HL-60 (cell line): Measurements from ENCODE around the gene SMCO2.

Experiments used
- CTCF ChIP-seq: IDR thresholded peaks from one replicate; pipeline ENCODE4 v1.5.1; 2011; ENCODE audit warnings: low read length, control low read depth, inconsistent platforms; ENCODE audit not compliant: insufficient read depth
- POLR2AphosphoS5 ChIP-seq: IDR thresholded peaks from 2 replicates; pipeline ENCODE4 v1.6.1; 2012; ENCODE audit warnings: low read depth
- TF ChIP-seq, protein P1 (sequence below): IDR thresholded peaks from 2 replicates; pipeline ENCODE4 v1.6.1; 2012; ENCODE audit warnings: low read depth; ENCODE audit not compliant: insufficient replicate concordance

GRCh38 chr12:27508736-27509431 lies 62.3 kb downstream of the SMCO2 start:
- TF ChIP-seq, protein P1, sequence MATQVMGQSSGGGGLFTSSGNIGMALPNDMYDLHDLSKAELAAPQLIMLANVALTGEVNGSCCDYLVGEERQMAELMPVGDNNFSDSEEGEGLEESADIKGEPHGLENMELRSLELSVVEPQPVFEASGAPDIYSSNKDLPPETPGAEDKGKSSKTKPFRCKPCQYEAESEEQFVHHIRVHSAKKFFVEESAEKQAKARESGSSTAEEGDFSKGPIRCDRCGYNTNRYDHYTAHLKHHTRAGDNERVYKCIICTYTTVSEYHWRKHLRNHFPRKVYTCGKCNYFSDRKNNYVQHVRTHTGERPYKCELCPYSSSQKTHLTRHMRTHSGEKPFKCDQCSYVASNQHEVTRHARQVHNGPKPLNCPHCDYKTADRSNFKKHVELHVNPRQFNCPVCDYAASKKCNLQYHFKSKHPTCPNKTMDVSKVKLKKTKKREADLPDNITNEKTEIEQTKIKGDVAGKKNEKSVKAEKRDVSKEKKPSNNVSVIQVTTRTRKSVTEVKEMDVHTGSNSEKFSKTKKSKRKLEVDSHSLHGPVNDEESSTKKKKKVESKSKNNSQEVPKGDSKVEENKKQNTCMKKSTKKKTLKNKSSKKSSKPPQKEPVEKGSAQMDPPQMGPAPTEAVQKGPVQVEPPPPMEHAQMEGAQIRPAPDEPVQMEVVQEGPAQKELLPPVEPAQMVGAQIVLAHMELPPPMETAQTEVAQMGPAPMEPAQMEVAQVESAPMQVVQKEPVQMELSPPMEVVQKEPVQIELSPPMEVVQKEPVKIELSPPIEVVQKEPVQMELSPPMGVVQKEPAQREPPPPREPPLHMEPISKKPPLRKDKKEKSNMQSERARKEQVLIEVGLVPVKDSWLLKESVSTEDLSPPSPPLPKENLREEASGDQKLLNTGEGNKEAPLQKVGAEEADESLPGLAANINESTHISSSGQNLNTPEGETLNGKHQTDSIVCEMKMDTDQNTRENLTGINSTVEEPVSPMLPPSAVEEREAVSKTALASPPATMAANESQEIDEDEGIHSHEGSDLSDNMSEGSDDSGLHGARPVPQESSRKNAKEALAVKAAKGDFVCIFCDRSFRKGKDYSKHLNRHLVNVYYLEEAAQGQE = no peak
- TF ChIP-seq CTCF (no peak), POLR2AphosphoS5 (no peak)
